Left hindlimb (tissue), 1 donor: Measurements from ENCODE around the gene LHCGR.
"Not testable (repeated sequence)": the region's sequence is repeated elsewhere in the genome, so short reads cannot be mapped to it uniquely, and the experiment has no call there.

Source experiments
- DNase-seq: peaks from one replicate; pipeline ENCODE4 v3.0.0-alpha.2; 2018

The LHCGR gene

DNA sequence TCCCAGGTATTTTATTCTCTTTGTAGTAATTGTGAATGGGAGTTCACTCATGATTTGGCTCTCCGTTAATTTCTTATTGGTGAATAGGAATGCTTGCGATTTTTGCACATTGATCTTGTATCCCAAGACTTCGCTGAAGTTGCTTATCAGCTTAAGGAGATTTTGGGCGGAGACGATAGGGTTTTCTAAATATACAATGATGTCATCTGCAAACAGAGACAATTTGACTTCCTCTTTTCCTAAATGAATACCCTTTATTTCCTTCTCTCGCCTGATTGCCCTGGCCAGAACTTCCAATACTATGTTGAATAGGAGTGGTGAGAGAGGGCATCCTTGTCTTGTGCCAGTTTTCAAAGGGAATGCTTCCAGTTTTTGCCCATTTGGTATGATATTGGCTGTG is 51.9 kb downstream of the LHCGR start:
- not testable (repeated sequence) for DNase-seq

DNA sequence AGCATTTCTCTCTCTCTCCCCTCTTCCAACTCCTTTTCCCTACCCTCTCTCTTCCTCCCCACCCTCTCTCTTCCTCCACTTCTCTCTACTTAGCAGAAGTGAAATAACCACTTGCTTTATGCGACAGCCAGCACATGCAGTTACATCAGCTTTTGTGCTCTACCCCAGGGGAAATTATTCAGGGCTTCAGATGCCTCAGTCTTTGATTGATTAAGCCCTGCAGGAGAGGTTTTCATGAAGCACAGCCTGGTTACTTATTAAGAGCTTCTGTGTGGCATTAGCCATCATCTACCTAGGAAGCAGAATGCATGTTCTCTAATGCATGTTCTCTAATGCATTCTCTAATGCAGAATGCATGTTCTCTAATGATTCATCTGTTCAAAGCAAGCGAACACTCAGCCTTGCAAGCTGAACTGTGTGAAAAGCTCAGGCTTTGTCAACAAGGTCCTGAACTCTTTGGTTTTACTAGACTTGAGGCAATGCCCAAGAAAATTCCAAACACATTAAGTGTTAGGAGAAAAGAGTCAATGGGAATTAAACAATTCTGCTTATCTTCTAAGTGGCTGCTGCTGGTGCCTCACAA is 56.1 kb downstream of the LHCGR start:
- DNase-seq: no peak

DNA sequence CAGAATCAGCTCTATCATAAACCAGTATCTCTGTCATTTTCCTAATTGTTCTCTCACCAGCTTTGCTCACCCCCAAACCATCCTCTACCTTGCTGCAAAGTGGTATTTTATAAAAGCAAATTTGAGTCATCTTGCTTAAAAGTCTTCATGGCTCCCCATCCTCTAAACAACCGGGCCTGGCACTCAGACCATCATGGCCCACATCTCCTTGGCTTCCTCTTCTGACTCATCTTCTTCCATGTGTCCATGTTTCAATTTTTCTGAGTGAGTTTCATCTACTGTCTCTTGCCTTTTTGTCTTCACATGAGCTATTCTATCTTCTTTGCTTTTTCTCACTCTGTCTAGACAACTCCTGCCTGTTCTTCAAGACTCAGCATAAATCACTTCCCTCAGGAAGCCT is 58.6 kb downstream of the LHCGR start:
- no peak for DNase-seq

DNA sequence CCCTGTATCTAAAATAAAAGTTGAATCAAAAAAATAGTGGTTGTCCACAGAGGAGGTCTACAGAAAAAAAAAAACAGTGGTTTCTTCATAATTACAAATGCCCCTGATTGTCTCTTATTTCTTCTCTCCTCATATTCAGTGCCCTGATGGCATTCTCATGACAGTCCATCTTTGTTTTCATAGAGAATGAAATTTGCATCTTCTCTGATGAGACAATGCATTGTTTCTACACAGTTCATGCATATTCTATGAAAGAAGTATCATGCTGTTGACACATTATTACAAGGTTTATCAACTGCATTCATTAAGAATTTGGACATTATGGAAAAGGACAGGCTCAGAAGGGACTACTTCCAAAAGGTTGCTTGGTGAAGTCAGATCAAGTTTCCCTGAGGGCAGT is 59.5 kb downstream of the LHCGR start:
- no peak for DNase-seq

DNA sequence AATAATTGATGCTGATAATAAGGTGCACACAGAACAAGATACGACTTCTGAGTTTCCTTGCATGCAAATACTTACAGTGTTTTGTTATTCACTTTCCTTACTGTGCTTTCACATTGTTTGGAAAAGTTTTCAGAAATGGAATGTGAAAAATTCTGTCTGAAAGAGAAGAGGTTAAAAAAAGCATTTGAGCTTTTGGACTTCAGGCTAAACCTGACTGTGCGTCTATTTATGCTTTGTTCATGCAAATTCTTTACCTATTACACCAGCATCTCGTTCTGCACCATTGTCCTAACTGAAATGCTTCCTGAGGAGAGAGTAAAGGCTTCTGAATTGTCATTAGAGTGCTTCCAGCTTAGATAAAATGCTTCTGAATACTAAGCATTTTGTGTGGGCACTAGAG is 61.4 kb downstream of the LHCGR start:
- DNase-seq: no peak

DNA sequence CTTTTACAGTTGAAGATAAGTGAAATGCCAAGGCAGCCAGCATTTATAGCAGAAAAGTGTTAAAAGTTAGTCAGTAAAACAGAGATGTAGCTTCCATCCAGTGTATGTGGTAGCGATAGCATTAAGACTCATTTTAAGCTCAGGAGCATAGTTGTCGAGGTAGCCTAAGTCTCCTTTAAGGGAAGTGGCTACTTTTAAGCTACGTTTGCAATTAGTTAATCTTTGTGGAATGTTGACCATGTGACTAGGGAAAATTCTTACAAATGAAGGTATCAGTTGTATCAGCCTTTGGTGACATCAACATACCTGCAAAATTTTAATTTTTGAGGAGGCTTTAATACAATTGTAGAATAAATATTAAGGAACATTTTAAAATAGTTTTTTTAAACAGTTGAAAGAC is 61.9 kb downstream of the LHCGR start:
- no peak for DNase-seq

DNA sequence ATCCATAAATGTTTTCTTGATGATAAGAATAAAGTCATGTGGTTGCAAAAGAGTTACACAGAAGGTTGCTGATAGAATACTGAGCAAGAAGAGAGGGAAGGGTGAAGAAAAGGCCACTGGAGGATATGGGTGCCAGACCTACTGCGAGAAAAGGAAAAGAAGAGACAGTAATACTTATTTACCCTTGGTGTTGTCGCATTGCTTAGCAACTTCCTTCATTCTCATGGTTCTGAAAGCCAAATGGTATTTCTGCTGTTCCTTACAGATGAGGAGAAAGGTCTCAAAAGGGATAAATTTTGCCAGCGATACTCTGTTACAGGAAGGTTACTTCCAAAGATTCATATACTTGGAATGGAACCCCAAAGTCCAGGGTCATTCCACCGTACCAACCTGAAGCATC is 62.5 kb downstream of the LHCGR start:
- DNase-seq: no peak

DNA sequence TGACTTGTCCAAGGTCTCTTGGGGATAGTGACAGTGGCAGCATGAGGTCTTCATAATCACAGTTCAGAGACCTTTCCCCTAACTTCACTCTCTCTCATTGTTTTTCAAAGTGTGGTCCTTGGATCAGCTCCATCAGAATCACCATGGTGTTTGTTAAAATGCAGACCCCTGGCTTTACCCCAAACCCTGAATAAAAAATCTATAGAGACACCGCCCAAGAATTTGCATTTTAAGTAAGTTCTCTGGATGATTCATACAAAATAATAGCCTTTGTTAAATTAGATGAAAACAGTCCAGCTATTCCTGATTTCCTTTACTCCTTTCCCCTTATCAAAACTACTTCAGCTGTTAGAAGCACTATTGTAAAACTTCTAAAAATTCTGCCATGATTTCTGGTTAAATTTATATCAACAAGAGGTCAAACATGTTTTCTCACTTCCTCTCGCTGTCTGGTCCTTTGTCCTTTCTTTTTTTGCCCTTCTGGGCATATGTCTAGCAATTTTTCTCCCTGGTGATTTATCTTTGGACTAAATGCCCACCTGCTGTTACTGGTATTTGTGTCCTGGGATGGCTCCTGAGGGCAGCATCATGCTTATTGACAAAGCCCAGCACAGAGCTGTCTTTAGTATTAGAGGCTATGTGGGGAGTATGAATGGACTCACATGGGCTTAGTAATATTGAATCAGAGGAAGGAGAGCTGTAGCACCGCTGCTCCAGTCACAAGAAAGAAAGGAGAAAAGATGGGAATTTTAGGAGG is 63.4 kb downstream of the LHCGR start:
- DNase-seq: no peak

DNA sequence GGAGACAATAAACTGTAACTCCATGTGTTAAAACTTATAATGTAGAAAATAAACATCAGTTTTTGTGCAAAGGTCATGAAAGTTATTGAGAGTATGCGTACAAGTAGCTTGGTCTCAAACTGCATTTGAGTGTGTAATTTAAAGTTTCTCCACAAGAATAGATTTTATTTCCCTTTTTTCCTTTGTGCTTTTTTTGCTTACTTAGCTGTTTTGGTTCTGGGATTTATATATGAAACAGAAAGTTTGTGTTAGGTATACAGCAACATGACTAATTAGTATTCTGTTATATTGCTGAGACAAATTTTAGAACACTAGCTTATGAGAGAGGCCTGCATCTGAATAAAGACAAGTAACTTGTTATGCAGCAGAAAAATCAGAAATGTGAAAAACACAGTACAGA is 70.4 kb downstream of the LHCGR start:
- no peak for DNase-seq

DNA sequence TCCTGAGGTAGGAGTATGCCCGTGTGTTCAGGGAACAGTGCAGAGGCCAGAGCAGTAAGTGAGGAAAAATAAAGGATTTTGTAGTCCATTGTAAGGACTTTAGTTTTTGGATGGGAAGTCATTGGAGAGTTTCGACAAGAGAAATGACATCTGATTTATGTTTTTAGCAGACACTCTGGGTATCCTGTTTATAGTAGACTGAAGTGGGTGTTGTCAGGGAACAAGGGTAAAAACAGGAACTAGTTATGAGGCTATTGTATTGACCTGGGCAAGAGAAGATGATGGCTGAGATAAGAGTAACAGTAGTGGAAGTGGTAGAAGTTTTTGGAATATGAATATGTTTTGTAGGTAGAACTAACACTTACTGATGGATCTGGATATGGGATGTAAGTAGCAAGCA is 78.1 kb downstream of the LHCGR start:
- no peak for DNase-seq

DNA sequence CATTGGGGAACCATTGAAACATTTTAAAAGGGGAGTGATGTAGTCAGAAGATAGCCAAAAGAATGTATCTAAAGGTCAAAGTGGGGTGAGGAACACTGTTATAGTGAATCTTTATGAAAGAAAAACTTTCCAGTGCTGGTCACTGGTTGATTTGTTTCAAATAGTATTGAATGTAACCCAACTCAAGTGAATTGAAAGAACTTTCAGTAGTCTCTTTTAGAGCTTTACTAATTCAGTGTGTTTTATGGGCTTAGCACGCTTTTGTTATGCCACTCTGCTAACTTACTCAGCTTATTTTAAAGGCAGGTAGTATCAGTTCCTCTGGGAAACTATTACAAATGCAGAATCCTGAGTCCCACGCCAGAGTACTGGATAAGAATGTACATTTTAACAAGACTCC is 80.6 kb downstream of the LHCGR start:
- no peak for DNase-seq

DNA sequence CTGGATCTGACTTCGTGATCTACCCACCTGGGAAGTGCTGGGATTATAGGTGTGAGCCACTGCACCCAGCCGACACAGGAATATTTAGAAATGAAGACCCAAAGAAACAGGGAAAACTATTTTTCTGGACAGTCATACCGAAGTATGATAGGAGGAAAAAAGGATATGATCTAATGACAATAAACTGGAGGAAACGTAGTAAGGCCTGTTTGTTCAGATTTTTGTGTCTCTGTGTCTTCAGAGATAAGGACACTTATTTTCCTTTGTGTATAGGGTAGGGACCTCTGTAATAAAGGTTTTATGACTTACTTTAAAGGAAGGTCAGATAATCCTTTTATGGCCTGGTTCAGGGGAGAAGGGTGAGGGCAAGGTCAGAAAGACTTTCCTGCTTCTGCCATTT is 81.9 kb downstream of the LHCGR start:
- no peak for DNase-seq

DNA sequence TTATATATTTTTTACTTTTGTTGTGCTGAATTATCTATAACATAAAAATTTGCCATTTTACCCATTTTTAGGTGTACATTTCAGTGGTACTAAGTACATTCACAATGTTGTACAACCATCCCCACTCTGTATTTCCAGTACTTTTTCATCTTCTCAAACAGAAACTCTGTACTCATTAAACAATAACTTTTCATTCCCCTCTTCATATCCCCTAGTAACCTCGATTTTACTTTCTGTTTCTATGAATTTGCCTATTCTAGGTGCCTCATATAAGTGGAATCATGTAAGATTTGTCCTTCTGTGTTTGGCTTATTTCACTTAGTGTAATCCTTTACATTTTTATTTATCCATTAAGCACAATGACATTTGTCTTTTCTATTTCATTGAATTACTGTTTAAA is 86.5 kb downstream of the LHCGR start:
- no peak for DNase-seq

DNA sequence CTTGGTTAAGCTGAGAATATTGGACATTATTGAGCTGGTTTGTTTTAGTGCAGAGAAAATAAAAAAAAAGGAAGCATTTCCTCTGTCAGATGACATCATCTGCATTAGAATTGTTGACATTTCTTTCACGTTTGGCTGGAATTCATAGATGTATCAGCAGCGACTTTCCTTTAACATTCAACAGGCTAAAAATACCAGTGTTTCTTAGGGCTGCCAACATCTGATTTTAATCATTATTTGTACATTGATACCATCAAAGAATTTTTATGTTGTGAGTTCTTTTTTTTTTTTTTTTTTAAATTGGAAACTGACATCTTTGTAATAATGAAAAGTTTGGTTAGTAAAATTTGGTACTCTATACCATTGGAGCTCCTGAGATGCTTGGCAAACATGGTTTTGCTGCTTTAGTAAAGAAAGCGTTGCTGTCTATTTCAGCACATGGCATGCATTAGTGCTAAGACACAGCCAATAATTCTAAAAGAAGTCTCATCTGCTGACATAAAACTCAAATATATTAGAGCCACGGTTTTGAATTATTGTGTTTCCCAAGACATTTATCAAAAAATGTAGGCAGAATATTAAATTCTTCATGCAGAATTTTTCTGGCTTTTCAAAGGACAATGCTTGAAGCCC is 104.2 kb downstream of the LHCGR start:
- no peak for DNase-seq

DNA sequence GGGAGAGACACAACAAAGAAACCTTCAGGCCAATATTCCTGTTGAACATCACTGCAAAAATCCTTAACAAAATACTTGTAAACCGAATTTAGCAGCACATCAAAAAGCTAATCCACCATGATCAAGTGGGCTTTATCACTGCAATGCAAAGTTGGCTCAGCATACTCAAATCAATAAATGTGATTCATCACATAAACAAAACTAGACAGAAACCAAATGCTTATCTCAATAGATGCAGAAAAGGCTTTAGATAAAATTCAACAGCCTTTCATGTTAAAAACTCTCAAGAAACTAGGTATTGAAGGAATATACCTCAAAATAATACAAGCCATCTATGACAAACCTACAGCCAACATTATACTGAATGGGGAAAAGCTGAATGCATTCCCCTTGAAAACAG is 117.3 kb downstream of the LHCGR start:
- DNase-seq: no peak
